Astrocyte (in vitro differentiated cells and primary cell): Measurements from ENCODE around the gene GLRX. TPM values are rescaled to one million over a fixed set of nuclear protein-coding genes. Genes with fewer than 3 reads are reported as not detected.

ENCODE experiments used
- DNase-seq: peaks from one replicate; pipeline ENCODE4 v3.0.0-alpha.2; 2010; ENCODE audit warnings: low read depth
- FAIRE-seq: peaks from 2 replicates; lab custom pipeline; 2011; peaks lifted over from hg19 to GRCh38; lab: Jason Lieb, UNC
- H2AFZ ChIP-seq: 2 replicates; pipeline ENCODE4 v1.6.0; 2012; ENCODE audit warnings: low read depth, low read length, inconsistent platforms
- H3K27ac ChIP-seq: 2 replicates; pipeline ENCODE4 v1.5.1; 2011; ENCODE audit warnings: low read depth, low read length, inconsistent platforms
- H3K27me3 ChIP-seq: 2 replicates; pipeline ENCODE4 v1.6.0; 2011; ENCODE audit warnings: low read length, inconsistent platforms; ENCODE audit not compliant: insufficient read depth
- H3K36me3 ChIP-seq: 2 replicates; pipeline ENCODE4 v1.5.1; 2011; ENCODE audit warnings: low read length, inconsistent platforms; ENCODE audit not compliant: insufficient read depth
- H3K4me1 ChIP-seq: 2 replicates; pipeline ENCODE4 v1.5.1; 2011; ENCODE audit warnings: low read length, inconsistent platforms; ENCODE audit not compliant: insufficient read depth
- H3K4me2 ChIP-seq: 2 replicates; pipeline ENCODE4 v1.6.0; 2012; ENCODE audit warnings: low read length, inconsistent platforms
- H3K4me3 ChIP-seq: 2 replicates; pipeline ENCODE4 v1.5.1; 2011; ENCODE audit warnings: low read depth, mild to moderate bottlenecking, low read length, inconsistent platforms; ENCODE audit not compliant: insufficient read depth
- H3K79me2 ChIP-seq: 2 replicates; pipeline ENCODE4 v1.6.0; 2012; ENCODE audit warnings: mild to moderate bottlenecking, low read length, inconsistent platforms; ENCODE audit not compliant: insufficient read depth
- H3K9ac ChIP-seq: 2 replicates; pipeline ENCODE4 v1.6.0; 2012; ENCODE audit warnings: mild to moderate bottlenecking, low read length, inconsistent platforms
- H3K9me3 ChIP-seq: 2 replicates; pipeline ENCODE4 v1.5.1; 2012; ENCODE audit warnings: low read depth, mild to moderate bottlenecking, low read length, inconsistent platforms; ENCODE audit not compliant: insufficient read depth
- H4K20me1 ChIP-seq: 2 replicates; pipeline ENCODE4 v1.6.0; 2012; ENCODE audit warnings: low read length, inconsistent platforms; ENCODE audit not compliant: insufficient read depth
- H3K27ac Mint-ChIP-seq: one replicate; pipeline ENCODE4 v1.8.0; 2021; ENCODE audit warnings: mild to moderate bottlenecking, mixed read lengths; ENCODE audit not compliant: unreplicated experiment
- H3K27me3 Mint-ChIP-seq: one replicate; pipeline ENCODE4 v1.8.0; 2021; ENCODE audit warnings: low read depth, mixed read lengths; ENCODE audit not compliant: unreplicated experiment
- H3K36me3 Mint-ChIP-seq: one replicate; pipeline ENCODE4 v1.8.0; 2021; ENCODE audit warnings: low read depth, mixed read lengths; ENCODE audit not compliant: unreplicated experiment
- H3K4me1 Mint-ChIP-seq: one replicate; pipeline ENCODE4 v1.8.0; 2021; ENCODE audit warnings: low read depth, mixed read lengths; ENCODE audit not compliant: unreplicated experiment
- H3K4me3 Mint-ChIP-seq: one replicate; pipeline ENCODE4 v1.8.0; 2021; ENCODE audit warnings: mild to moderate bottlenecking, moderate library complexity, mixed read lengths; ENCODE audit not compliant: unreplicated experiment
- H3K9me3 Mint-ChIP-seq: one replicate; pipeline ENCODE4 v1.8.0; 2021; ENCODE audit warnings: mild to moderate bottlenecking, mixed read lengths; ENCODE audit not compliant: unreplicated experiment
- EZH2 ChIP-seq: IDR thresholded peaks from 2 replicates; pipeline ENCODE4 v1.6.1; 2012; ENCODE audit warnings: mild to moderate bottlenecking, low read length, inconsistent platforms; ENCODE audit not compliant: insufficient read depth
- total RNA-seq: library from RNA; stranded (reverse); gene quantifications from 2 replicates; pipeline ENCODE4 v1.2.1, GENCODE V29; 2021
- TF ChIP-seq, protein P1 (sequence below): IDR thresholded peaks from 2 replicates; pipeline ENCODE4 v1.5.1; 2011; ENCODE audit warnings: low read depth, mild to moderate bottlenecking, inconsistent platforms, low read length, moderate library complexity; ENCODE audit not compliant: insufficient read depth

The GLRX gene
- total RNA-seq, 1 donor from 2014 or later: 38.4 TPM

DNA sequence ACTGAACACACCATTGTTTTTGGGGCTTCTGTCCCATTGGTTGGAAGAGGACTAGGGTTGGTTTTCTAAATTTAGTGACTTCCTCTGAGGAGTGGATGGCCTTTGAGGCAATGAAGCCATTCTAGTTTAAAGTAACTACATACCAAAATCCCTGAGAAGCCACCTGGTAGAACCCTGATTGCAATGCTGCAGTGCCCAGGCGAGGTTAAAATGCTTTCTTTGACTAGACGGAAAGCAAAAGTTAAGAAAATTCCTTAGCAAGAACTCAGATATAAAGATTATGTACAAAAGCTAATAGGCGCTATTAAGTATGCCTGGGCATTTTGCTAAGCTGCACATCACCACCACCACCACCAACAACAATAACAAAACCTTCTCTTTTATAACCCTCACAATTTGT lies 20.6 kb downstream of the GLRX start:
- Histone ChIP-seq H3K4me1 (no peaks in the 10 kb centered on the region), H3K79me2 (no peaks in the 10 kb centered on the region), H3K4me2 (no peak overlapping the region), H4K20me1 (no peaks in the 10 kb centered on the region), H3K27ac (no peak overlapping the region), H3K4me3 (no peak overlapping the region), H3K27me3 (no peaks in the 10 kb centered on the region), H3K9ac (no peak overlapping the region), H3K9me3 (peaks cover 2% of the 10 kb centered on the region), H3K36me3 (peaks cover 3% of the 10 kb centered on the region), H2AFZ (no peak overlapping the region)
- H3K4me1 Mint-ChIP-seq: peaks cover 15% of the 10 kb centered on the region
- TF ChIP-seq, protein P1, sequence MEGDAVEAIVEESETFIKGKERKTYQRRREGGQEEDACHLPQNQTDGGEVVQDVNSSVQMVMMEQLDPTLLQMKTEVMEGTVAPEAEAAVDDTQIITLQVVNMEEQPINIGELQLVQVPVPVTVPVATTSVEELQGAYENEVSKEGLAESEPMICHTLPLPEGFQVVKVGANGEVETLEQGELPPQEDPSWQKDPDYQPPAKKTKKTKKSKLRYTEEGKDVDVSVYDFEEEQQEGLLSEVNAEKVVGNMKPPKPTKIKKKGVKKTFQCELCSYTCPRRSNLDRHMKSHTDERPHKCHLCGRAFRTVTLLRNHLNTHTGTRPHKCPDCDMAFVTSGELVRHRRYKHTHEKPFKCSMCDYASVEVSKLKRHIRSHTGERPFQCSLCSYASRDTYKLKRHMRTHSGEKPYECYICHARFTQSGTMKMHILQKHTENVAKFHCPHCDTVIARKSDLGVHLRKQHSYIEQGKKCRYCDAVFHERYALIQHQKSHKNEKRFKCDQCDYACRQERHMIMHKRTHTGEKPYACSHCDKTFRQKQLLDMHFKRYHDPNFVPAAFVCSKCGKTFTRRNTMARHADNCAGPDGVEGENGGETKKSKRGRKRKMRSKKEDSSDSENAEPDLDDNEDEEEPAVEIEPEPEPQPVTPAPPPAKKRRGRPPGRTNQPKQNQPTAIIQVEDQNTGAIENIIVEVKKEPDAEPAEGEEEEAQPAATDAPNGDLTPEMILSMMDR: no peak
- no peak for TF ChIP-seq EZH2
- H3K27me3 Mint-ChIP-seq: no peaks in the 10 kb centered on the region
- H3K36me3 Mint-ChIP-seq: peaks cover 16% of the 10 kb centered on the region
- DNase-seq: no peak
- peaks cover 9% of the 10 kb centered on the region for H3K9me3 Mint-ChIP-seq
- FAIRE-seq: no peak
- H3K4me3 Mint-ChIP-seq: no peak overlapping the region
- H3K27ac Mint-ChIP-seq: no peak overlapping the region

DNA sequence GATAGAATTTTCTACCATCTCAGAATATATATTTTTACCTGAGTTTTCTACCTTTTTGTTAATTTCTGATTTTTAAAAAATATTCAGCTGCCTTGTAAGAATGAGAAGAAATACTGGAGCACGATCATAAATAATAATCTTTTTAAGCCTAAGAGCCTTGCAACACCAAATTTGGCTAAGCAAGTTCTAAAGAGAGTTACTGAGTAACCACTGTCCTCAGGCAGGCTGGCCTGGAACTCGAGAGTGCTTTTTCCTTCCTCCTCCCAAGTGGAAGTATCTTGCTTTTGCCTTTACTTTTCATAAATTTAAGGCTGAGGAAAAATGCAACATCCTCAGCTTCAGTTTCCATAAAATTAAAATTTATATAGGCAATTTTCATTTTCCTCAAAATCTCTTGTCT lies 21.0 kb downstream of the GLRX start:
- no peak for FAIRE-seq
- peaks cover 9% of the 10 kb centered on the region for H3K9me3 Mint-ChIP-seq
- Histone ChIP-seq H3K4me1 (no peaks in the 10 kb centered on the region), H3K4me2 (no peak overlapping the region), H3K79me2 (no peaks in the 10 kb centered on the region), H4K20me1 (no peaks in the 10 kb centered on the region), H2AFZ (no peak overlapping the region), H3K9ac (no peak overlapping the region), H3K27ac (no peak overlapping the region), H3K36me3 (peaks cover 3% of the 10 kb centered on the region), H3K4me3 (no peak overlapping the region), H3K27me3 (no peaks in the 10 kb centered on the region), H3K9me3 (peaks cover 2% of the 10 kb centered on the region)
- TF ChIP-seq, protein P1: no peak
- TF ChIP-seq EZH2: no peak
- H3K27me3 Mint-ChIP-seq: no peaks in the 10 kb centered on the region
- peaks cover 18% of the 10 kb centered on the region for H3K36me3 Mint-ChIP-seq
- H3K4me1 Mint-ChIP-seq: peaks cover 15% of the 10 kb centered on the region
- H3K4me3 Mint-ChIP-seq: no peak overlapping the region
- no peak for DNase-seq
- H3K27ac Mint-ChIP-seq: no peak overlapping the region

DNA sequence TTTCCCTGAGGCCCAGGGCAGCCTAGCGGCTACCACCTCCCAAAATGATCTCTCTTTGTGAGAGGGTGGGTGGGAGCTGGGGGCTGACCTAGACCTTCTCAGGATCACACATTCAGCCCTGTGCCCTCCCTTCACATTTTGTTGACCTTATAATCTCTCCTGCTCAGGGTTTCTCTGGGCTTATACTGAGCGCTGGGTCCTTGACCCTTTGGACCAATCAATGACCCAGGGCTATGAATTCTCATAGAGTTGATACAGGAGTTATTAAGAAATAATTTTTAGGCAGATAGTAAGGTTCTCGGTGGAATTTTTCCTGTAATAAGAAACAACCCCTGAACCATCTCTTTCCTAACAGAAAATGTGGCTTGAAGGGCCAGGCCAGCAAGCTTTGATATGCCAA lies 22.0 kb downstream of the GLRX start:
- FAIRE-seq (no peak), DNase-seq (no peak)
- TF ChIP-seq, protein P1: no peak
- TF ChIP-seq EZH2: no peak
- H3K4me2 ChIP-seq: no peak overlapping the region
- Mint-ChIP-seq H3K27ac (no peak overlapping the region), H3K36me3 (peaks cover 18% of the 10 kb centered on the region), H3K27me3 (no peaks in the 10 kb centered on the region), H3K9me3 (peaks cover 8% of the 10 kb centered on the region), H3K4me1 (peaks cover 15% of the 10 kb centered on the region), H3K4me3 (no peak overlapping the region)
- no peaks in the 10 kb centered on the region for H3K27me3 ChIP-seq
- H3K27ac ChIP-seq: no peak overlapping the region
- H3K9ac ChIP-seq: no peak overlapping the region
- no peak overlapping the region for H2AFZ ChIP-seq
- H4K20me1 ChIP-seq: no peaks in the 10 kb centered on the region
- peaks cover 3% of the 10 kb centered on the region for H3K36me3 ChIP-seq
- H3K4me3 ChIP-seq: no peak overlapping the region
- no peaks in the 10 kb centered on the region for H3K79me2 ChIP-seq
- H3K4me1 ChIP-seq: no peaks in the 10 kb centered on the region
- peaks cover 2% of the 10 kb centered on the region for H3K9me3 ChIP-seq
